ENCODE measurements around the gene OR52N1. TPM values are rescaled to one million over a fixed set of nuclear protein-coding genes. Genes with fewer than 3 reads are reported as not detected.

OR52N1 gene
- total and polyA plus RNA-seq, 8 donors = not detected

DNA sequence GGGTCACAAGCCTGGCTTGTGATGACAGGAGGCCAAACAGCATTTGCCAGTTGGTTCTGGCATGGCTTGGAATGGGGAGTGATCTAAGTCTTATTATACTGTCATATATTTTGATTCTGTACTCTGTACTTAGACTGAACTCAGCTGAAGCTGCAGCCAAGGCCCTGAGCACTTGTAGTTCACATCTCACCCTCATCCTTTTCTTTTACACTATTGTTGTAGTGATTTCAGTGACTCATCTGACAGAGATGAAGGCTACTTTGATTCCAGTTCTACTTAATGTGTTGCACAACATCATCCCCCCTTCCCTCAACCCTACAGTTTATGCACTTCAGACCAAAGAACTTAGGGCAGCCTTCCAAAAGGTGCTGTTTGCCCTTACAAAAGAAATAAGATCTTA lies 54.0 kb downstream of the OR52N1 start:
- TF ChIP-seq, protein P1, sequence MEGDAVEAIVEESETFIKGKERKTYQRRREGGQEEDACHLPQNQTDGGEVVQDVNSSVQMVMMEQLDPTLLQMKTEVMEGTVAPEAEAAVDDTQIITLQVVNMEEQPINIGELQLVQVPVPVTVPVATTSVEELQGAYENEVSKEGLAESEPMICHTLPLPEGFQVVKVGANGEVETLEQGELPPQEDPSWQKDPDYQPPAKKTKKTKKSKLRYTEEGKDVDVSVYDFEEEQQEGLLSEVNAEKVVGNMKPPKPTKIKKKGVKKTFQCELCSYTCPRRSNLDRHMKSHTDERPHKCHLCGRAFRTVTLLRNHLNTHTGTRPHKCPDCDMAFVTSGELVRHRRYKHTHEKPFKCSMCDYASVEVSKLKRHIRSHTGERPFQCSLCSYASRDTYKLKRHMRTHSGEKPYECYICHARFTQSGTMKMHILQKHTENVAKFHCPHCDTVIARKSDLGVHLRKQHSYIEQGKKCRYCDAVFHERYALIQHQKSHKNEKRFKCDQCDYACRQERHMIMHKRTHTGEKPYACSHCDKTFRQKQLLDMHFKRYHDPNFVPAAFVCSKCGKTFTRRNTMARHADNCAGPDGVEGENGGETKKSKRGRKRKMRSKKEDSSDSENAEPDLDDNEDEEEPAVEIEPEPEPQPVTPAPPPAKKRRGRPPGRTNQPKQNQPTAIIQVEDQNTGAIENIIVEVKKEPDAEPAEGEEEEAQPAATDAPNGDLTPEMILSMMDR (IDR thresholded peaks at IDR 0.05) = no peak
- H3K4me3 ChIP-seq = no peak overlapping the region
- H3K27ac ChIP-seq = no peak overlapping the region
- H3K36me3 ChIP-seq = no peaks in the 10 kb centered on the region
- no peaks in the 10 kb centered on the region for H3K27me3 ChIP-seq
- no peaks in the 10 kb centered on the region for H3K4me1 ChIP-seq
- H3K9me3 ChIP-seq = peaks cover 0 to 10% of the 10 kb centered on the region in 2 donors
- intact Hi-C loops (cut with DNase I) = no loop called here
- peak; percentile 25 for ATAC-seq
- DNase-seq = no peak

Other genes starting within 250 kb of the OR52N1 start
- under 1 TPM; 0.32 to 0.45 TPM for gene OR52H1, start 242.7 kb downstream of the OR52N1 start, total RNA-seq
- gene OR52H1, start 242.7 kb downstream of the OR52N1 start, polyA plus RNA-seq (ENCODE audit: insufficient read length in 6 of 6) = under 1 TPM in 3 of 6 donors, not detected in 3; 0.20 to 0.26 (median 0.20) TPM
- not detected for gene OR52B6, start 210.4 kb downstream of the OR52N1 start, total RNA-seq
- gene OR52B6, start 210.4 kb downstream of the OR52N1 start, polyA plus RNA-seq (ENCODE audit: insufficient read length in 6 of 6) = under 1 TPM; 0.17 to 0.56 (median 0.42) TPM
- gene TRIM6, start 194.6 kb downstream of the OR52N1 start, total RNA-seq = 1 to 10 TPM; 4.2 to 6.2 TPM
- gene TRIM6, start 194.6 kb downstream of the OR52N1 start, polyA plus RNA-seq (ENCODE audit: insufficient read length in 6 of 6) = 1 to 10 TPM; 4.5 to 9.7 (median 6.5) TPM
- gene TRIM34, start 166.3 kb downstream of the OR52N1 start, total RNA-seq = 10 to 100 TPM in 1 of 2 donors, 1 to 10 TPM in 1; 9.1 to 10.2 TPM
- gene TRIM34, start 166.3 kb downstream of the OR52N1 start, polyA plus RNA-seq (ENCODE audit: insufficient read length in 6 of 6) = 10 to 100 TPM; 20.9 to 31.7 (median 22.9) TPM
- 10 to 100 TPM; 42.6 to 50.6 TPM for gene TRIM5, start 106.2 kb downstream of the OR52N1 start, total RNA-seq
- 10 to 100 TPM; 54.5 to 65.4 (median 59.8) TPM for gene TRIM5, start 106.2 kb downstream of the OR52N1 start, polyA plus RNA-seq (ENCODE audit: insufficient read length in 6 of 6)
- gene TRIM22, start 101.5 kb downstream of the OR52N1 start, total RNA-seq = 100 to 1,000 TPM; 122 to 137 TPM
- 10 to 100 TPM; 23.1 to 28.3 (median 26.9) TPM for gene TRIM22, start 101.5 kb downstream of the OR52N1 start, polyA plus RNA-seq (ENCODE audit: insufficient read length in 6 of 6)
- gene OR56B1, start 54.8 kb downstream of the OR52N1 start, total RNA-seq = not detected
- not detected for gene OR56B1, start 54.8 kb downstream of the OR52N1 start, polyA plus RNA-seq (ENCODE audit: insufficient read length in 6 of 6)
- under 1 TPM in 1 of 2 donors, not detected in 1; 0.37 TPM for gene OR52N4, start 37.0 kb downstream of the OR52N1 start, total RNA-seq
- gene OR52N4, start 37.0 kb downstream of the OR52N1 start, polyA plus RNA-seq (ENCODE audit: insufficient read length in 6 of 6) = under 1 TPM in 1 of 6 donors, not detected in 5; 0.18 TPM
- not detected for gene OR52N5, start 7.9 kb downstream of the OR52N1 start, total RNA-seq
- not detected for gene OR52N5, start 7.9 kb downstream of the OR52N1 start, polyA plus RNA-seq (ENCODE audit: insufficient read length in 6 of 6)
- not detected for gene OR52N2, start 17.7 kb upstream of the OR52N1 start, total RNA-seq
- under 1 TPM in 2 of 6 donors, not detected in 4; 0.16 to 0.18 TPM for gene OR52N2, start 17.7 kb upstream of the OR52N1 start, polyA plus RNA-seq (ENCODE audit: insufficient read length in 6 of 6)
- gene OR52E6, start 50.6 kb upstream of the OR52N1 start, total RNA-seq = not detected
- gene OR52E6, start 50.6 kb upstream of the OR52N1 start, polyA plus RNA-seq (ENCODE audit: insufficient read length in 6 of 6) = not detected
- not detected for gene OR52E8, start 66.4 kb upstream of the OR52N1 start, total RNA-seq
- gene OR52E8, start 66.4 kb upstream of the OR52N1 start, polyA plus RNA-seq (ENCODE audit: insufficient read length in 6 of 6) = not detected
- not detected for gene OR52E4, start 89.4 kb upstream of the OR52N1 start, total RNA-seq
- not detected for gene OR52E4, start 89.4 kb upstream of the OR52N1 start, polyA plus RNA-seq (ENCODE audit: insufficient read length in 6 of 6)
- not detected for gene OR52E5, start 101.9 kb upstream of the OR52N1 start, total RNA-seq
- not detected for gene OR52E5, start 101.9 kb upstream of the OR52N1 start, polyA plus RNA-seq (ENCODE audit: insufficient read length in 6 of 6)
- not detected for gene OR56A3, start 151.0 kb upstream of the OR52N1 start, total RNA-seq
- gene OR56A3, start 151.0 kb upstream of the OR52N1 start, polyA plus RNA-seq (ENCODE audit: insufficient read length in 6 of 6) = not detected
- not detected for gene OR56A5, start 177.2 kb upstream of the OR52N1 start, total RNA-seq
- gene OR56A5, start 177.2 kb upstream of the OR52N1 start, polyA plus RNA-seq (ENCODE audit: insufficient read length in 6 of 6) = not detected
- gene OR52L1, start 195.7 kb upstream of the OR52N1 start, total RNA-seq = not detected
- not detected for gene OR52L1, start 195.7 kb upstream of the OR52N1 start, polyA plus RNA-seq (ENCODE audit: insufficient read length in 6 of 6)
- not detected for gene OR56A4, start 215.7 kb upstream of the OR52N1 start, total RNA-seq
- gene OR56A4, start 215.7 kb upstream of the OR52N1 start, polyA plus RNA-seq (ENCODE audit: insufficient read length in 6 of 6) = under 1 TPM in 5 of 6 donors, not detected in 1; 0.04 to 0.09 (median 0.06) TPM
- under 1 TPM in 1 of 2 donors, not detected in 1; 0.03 TPM for gene OR56A1, start 239.5 kb upstream of the OR52N1 start, total RNA-seq
- not detected for gene OR56A1, start 239.5 kb upstream of the OR52N1 start, polyA plus RNA-seq (ENCODE audit: insufficient read length in 6 of 6)

All from left lung (tissue), 10 donors.